CD4-positive, alpha-beta T cell treated with Interleukin-12 subunit alpha and Interleukin-12 subunit beta, for 1 hour (primary cell): ENCODE results near the gene CYB5A.
"Not testable (repeated sequence)": the region's sequence is repeated elsewhere in the genome, so short reads cannot be mapped to it uniquely, and the experiment has no call there.

ENCODE experiments used
- DNase-seq: peaks from one replicate; pipeline ENCODE4 v3.0.0-alpha.2; 2020

The CYB5A gene

DNA sequence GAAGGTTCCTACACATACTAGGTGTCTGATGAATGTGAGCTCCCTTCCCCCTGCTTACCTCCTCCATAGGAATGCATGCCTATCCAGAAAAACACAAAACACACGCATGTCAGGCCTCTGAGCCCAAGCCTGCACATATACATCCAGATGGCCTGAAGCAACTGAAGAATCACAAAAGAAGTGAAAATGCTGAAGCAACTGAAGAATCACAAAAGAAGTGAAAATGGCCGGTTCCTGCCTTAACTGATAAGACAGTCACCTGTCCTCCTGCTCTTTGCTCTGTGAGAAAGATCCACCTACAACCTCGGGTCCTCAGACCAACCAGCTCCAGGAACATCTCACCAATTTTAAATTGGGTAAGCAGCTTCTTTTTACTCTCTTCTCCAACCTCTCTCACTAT lies 1.2 kb upstream of the CYB5A start:
- DNase-seq, result not testable (repeated sequence)

DNA sequence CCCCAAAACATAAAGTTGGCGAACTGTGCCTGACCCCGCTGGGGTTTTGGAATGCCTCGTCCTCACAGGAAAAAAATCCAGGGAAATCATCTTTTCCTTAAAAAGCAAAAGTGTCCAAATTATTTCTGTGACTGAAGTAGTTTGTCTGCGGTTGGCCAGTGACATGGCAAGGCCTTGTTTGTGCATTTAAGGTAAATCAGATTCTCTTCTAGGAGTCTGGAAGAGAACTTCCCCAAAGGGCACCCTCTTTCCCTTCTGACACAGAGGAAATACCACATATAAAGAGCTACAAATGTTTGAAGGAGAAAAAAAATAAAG lies 737 bp upstream of the CYB5A start:
- no peak for DNase-seq

DNA sequence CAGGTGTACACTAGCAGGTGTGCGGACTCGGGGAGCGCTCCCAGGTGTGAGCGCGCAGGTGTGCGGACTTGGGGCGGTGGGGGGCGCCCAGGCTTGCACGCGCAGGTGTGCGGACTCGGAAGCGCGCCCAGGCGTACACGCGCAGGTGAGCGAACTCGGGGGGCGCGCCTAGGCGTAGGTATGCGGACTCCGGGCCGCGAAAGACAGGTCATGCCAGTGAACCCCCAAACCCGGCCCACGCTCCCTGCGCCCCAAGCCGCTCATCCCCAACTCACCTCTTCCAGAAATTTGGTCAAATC lies 342 bp downstream of the CYB5A start:
- no peak for DNase-seq

DNA sequence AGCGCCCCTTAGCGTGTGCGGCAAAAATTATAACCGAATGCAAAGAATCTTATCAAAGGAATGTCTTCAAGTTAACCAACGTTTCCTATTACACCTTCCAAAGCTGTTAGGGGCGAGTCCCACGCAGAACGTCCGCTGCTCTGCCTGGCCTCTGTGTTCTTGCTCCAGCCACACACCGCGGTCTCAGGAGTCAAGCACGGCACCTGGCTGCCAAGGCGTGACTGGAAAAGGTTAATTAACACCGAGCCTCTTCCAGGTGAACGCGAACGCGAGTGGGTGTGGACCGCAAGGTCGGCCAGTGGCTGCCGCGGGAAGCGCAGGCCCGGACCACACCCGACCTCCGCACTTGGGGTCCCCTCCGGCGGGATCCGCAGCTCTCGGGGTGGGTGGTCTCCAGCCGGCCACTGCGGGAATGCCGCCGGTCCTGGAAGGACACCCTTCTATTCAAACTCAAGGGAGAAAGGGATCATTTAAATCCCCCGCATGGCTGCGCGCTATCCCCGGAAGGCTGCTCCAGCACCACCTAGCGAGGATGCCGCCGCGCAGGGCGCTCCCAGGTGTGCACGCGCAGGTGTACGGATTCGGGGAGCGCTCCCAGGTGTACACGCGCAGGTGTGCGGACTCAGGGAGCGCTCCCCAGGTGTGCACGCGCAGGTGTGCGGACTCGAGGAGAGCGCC lies 830 bp downstream of the CYB5A start:
- DNase-seq, result peak; percentile 10

DNA sequence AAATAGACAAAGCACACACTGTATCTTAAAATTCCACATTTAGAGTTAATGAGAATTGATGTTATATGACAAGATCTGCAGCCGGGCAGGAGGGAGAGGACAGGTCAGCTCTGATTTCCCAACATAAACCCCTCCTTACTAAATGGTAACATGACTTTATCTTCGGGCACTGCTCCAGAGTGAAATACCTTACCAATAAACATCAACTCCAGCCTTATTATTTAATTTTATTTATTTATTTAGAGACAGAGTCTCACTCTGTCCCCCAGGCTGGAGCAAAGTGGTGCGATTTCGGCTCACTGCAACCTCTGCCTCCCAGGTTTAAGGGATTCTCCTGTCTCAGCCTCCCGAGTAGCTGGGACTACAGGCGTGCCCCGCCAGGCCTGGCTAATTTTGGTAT lies 1.7 kb downstream of the CYB5A start:
- DNase-seq, result no peak

DNA sequence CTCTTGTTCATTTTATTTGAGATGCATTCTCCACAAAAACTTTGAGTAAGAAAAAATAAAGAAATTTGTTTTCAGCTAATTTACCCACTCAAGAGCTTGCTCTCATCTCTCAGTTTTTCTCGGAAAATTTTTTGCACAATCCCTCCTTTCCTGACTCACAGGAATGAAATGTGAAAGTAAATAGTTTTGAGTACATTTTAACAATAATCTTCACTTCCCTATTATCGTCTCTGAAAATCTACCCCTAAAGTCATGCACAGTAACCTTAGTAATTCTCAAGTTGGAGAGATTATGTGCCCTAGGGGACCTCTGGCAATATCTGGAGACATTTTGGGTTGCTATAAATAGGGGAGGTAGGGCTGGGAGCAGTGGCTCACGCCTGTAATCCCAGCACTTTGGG lies 2.6 kb downstream of the CYB5A start:
- DNase-seq, result no peak

DNA sequence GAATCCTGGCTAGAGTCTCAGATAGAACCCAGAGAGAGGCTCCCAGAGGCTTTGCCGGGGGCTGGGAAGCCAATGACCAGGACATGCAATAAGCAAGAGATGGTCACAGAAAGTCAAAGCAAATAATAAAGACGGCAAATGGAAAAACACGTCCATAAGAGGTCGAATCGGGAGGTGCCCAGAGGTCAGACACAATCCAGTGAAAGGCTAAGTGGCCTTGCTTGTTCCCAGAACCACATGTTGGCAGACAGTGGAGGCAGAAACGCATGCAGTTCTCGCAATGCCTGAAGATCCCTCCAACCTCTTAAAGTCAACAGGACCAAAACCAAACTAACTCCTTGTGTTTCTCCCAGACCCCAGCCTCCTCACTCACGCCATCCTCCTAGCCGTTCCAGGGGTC lies 3.0 kb downstream of the CYB5A start:
- no peak for DNase-seq

DNA sequence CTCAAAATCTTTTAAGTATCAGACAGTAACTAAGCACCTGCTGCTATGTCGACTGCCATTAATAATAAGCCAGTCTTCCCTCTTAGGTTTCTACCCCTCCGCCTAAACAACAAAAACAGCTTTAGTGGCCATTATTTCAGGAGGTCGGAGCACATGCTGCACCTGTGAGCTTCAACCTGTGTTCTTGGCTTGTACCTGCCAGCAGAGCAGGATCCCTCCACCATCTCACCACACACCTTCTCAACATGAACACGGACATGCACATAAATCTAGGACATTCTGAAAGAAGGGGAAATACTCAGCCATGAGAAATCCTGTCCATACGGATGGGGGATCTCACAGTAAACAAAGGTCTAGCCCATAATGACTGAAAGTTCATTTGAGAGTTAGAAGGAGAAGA lies 3.7 kb downstream of the CYB5A start:
- no peak for DNase-seq

DNA sequence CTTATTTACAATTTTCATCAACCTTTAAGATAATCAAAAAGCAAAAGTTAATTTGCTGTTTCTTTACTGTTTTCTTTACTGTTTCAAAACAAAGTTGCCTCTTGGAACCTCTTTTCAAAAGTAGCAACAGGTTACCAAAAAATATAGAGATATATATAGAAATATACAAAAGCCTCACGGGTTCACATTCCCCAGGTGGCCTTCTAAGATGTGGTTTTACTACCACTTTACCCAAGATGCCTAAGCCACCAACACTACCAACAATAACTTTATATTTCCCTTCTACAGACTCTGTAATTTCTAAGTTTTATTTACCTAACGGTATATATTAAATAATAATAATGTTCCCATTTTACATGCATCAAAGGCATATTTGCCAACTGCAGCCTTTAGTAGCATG lies 4.9 kb downstream of the CYB5A start:
- no peak for DNase-seq

DNA sequence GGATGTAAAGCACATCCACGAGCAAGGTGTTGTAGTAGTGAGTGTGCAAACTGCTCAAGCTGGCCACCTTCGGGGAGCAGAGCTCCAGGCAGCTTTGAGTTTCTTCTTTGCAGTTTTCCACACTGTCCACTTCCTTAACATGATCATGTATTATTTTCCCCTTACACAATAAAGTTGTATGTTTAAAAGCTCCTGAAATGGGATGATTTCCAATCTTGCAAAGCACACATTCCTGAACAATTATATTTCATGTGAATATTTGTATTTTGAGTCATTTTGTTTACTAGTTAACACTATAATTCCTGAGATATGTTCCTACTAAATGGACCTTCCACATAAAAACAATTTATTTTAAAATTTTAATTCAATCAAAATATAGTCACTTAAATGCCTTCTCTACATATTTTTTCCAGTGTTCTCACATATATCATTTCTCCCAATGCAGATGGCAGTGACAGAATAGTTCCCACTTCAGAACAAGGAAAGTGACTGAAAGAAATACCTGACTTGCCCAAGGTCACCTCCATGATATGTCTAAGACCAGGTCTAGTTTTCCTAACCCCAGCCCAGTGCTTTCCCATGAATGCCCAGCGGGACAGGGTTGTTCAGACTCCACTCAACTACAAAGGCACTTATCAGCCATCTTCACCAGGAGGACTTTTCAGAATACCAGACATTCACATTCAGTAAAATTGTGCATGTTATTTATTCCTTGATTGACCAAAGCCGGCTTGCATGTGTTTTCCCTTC lies 5.5 kb downstream of the CYB5A start:
- DNase-seq, result no peak

DNA sequence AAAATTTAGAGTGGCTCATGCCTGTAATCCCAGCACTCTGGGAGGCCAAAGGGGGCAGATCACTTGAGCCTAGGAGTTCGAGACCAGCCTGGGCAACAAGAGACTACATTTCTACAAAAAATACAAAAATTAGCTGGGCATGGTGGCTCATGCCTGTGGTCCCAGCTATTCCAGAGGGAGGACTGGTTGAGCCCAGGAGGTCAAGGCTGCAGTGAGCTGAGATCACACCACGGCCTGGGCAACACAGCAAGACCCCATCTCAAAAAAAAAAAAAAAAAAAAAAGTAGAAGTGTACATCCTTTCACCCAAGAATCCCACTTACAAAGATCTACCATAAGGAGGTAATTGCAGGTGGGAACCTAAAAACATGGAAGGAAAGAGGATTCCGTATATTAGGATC lies 6.2 kb downstream of the CYB5A start:
- not testable (repeated sequence) for DNase-seq

DNA sequence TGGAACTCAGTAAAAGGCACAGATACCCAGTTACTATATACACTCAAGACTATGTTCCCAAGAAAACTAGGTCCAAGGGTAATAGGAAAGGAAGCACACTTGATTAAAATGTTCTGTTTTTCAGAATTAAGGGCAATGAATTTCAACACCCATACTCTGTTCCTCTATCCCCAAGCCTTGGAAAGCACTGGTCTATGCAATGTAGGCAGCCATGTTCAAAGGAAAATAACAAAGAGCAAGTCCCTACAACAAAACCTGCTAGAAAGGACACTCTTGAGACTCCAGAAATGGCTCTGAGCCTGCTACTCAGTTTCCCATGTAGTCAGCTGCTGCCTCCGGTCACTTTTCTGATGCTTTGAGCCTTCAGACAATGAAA lies 6.8 kb downstream of the CYB5A start:
- no peak for DNase-seq

DNA sequence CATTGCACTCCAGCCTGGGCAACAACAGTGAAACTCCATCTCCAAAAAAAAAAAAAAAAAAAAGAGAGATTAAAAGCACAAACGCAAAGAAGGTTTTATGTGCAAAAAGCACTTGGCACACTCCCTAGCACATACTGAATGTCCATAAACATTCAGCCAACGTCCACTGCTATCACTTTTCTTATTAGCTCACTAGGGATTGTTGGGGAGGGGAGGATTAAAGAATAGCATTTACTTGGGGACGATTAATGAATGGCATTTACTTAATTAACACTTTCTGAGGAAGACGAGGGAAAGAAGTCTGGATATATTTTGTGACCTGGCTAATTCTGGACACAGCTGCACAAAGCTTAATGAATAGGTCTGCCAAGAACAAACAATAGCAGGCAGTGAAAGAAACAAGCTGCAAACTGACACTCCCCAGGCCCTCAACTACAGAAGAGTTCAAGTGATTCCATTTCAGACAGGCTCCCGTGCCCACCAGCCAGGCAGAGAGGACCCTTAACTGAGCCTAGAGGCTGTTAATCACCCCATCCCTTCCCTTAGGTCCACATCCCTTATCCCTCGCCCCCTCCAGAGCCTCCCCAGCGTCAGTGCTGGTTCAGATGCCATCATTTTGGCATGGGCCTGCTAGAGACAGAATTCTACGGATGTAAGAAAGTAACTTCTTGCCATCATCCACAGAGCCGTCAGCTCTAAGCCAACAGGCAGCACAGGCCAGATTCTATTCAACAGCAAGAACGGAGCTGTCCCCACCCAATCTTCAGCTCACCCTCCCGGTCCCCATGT lies 7.4 kb downstream of the CYB5A start:
- DNase-seq, result no peak

DNA sequence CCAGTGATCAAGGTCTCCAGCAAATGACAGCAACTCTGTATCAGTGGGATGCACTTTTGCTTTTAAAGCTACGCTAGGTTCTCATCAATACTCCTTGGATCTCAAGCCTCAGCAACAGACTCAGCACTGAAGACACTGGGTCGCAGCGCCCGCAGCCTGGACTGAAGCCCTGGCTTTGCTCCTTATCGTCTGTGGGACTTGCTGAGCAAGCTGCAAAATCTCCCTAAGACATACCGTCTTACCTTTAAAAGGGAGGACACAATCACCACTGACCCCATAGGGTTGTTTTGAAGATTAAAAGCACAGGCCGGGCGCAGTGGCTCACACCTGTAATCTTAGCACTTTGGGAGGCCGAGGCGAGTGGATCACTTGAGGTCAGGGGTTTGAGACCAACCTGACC lies 8.1 kb downstream of the CYB5A start:
- DNase-seq, result no peak

DNA sequence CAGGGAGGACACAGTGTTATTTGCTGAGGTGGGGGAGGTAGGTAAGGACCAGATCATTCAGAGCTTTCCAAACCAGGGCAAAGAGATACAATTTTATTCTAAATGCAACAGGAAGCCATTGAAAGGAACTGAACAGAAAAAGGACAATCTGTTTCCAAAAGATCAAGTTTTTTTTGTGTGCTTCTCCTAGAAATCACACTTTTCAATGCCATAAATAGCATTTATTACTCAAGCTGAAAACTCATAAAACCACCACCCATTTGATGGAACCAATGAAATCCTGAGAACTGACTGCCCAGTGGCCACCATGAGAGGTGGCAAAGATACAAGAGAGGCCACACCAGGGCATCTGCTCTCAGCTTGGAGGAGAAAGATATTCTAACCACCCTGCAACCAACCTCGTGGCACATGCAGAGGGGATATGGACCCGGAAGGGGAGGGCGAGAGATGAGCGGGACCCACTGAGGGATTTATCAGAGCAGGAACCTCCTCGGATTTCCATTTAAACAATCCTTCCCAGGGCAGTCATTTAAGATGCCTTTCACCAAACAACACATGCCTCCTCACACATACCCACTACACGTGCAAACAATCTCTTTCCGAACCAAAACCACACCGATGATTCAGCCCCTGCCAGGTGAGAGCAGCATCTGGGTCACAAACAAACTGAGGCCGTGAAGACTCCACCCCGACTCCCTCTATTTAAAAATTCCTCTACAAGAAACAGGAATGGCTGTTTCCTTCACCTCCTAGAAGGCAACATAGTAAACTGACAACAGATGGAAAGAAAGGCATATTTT lies 8.8 kb downstream of the CYB5A start:
- DNase-seq, result no peak

DNA sequence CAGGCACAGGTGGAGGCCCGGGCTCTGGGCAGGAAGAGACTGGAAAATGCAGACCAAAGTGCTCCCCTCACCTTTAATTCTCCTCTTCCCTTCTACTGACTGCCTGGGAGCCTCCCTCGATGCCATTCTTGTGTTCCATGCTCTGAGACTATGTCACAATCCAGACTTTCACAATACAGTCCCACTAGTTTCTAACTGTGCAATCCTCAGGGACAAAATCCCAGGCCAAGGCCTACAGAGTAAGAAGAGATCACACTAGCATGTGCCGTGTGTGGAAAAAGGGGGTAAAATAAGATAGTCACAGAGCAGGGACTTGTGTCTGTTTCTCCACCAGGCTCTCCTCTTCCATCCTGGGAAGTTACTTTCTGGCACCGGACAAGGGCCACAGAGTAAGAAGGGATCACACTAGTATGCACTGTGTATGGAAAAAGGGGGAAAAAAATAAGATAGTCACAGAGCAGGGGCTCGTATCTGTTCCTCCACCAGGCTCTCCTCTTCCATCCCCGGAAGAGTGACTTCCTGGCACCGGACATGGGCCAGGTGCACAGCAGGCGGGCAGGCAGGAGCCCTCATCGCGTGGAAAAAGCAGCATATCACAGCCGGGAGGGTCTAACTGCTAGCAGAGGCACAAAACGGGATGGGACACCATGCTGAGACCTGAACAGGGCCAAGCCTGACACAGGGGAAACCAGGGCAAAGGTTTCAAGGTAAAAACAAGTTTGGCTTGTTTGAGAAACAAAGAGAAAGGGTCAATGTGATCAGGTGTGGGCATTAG lies 9.6 kb downstream of the CYB5A start:
- DNase-seq, result no peak

DNA sequence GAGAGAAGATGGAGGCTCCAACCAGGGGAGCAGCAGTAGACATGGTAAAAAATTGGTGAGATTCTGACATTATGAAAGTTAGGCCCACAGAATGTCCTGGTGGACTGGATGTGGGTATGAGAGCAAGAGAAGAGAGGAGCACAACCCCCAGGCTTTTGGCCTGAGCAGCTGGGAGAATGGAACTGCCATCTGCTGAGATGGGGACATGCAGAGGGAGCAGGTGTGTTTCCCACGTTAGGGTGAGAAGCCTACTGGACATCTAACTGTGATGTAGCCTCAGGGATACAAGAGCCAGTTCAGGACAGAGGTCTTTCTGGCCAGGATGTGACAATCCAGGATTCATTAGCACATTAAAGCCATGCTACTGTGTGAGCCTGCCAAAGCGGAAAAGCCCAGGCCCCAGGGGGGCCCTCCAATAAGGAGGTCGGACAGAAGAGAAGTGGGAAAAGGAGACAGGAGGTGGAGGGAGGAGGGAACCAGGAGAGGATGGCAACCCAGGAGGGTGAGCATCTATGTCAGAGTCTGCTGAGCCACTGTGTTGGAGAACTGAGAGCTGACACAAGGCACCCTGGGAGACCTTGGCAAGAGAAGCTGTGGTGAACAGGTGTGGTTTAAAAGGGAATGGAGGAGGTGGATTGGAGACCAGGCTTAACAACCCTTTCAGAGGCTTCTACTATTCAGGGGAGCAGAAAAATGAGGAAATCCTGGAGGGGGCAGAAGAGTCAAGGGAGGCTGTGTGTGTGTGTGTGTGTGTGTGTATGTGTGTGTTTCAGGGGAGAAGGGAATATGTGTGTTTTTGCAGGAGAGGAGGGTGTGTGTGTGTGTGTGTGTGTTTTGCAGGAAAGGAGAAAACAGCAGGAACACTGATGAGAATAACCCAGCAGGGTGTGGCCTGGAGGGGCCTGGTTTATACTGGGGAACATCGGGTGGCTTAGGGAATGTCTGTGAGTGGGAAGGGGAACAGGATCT lies 10.5 kb downstream of the CYB5A start:
- no peak for DNase-seq

DNA sequence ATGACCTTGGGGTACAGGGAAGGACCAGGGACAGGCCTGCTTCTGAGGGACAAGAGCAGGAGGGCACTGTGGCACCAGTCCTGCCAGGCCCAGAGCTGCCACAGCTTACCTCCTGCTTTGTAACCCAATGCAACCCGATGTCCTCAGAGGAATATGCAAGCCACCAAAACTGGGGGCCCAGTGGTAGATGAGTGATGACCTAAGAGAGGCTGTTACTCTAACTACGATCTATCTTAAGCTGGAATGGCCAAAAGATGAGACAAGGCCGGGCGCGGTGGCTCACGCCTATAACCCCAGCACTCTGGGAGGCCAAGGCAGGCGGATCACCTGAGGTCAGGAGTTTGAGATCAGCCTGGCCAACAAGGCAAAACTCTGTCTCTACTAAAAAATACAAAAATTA lies 12.8 kb downstream of the CYB5A start:
- no peak for DNase-seq

DNA sequence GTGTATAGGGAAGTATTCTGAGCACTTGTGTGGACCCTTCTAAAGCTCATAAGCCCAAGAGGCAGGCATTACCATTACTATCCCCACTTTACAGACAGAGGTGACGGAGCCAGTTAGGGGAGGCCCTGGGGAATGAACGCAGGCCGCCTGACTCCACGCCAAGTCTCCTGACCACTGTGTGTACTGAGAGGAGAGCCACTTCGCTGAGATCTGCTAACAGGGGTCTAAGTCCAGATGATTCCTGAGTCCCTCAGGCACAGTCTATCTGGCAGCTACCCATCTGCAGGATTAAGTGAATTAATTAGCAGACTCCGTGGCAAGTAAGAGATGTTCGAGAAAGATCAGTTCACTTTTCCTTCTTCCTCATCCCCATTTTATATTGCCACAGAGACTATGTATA lies 13.7 kb downstream of the CYB5A start:
- no peak for DNase-seq

DNA sequence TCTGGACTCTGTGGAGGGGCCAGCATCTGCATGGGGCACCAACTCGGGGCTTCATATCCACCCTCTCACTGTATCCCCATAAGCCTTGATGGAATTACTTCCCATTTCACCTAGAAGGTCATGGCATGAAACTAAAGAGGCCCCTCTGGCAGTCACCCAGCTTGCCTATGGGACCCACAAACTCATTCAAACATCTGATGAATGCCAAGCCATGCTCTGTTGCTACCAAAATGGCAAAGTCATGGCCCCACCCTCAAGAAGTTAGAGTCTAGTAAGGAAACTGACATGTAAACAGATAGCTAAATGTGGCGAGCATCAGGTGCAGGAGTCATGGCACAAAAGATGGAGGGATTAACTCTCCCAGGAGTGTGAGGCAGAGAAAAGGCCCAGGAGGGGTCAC lies 14.5 kb downstream of the CYB5A start:
- DNase-seq, result no peak

DNA sequence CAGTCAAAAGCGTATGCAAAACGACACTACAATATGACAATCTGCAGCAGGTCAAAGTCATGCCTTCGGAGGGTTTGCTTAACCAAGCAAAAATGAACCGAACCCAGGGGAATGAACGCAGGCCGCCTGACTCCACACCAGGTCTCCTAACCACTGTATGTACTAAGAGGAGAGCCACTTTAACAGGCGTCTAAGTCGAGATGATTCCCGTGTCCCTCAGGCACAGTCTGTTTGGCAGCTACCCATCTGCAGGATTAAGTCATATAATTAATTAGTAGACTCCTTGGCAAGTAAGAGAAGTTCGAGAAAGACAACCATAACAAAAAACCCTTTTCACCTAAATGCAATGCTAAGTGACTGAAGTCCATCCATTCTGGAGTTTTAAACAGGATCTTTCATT lies 15.2 kb downstream of the CYB5A start:
- DNase-seq, result no peak

DNA sequence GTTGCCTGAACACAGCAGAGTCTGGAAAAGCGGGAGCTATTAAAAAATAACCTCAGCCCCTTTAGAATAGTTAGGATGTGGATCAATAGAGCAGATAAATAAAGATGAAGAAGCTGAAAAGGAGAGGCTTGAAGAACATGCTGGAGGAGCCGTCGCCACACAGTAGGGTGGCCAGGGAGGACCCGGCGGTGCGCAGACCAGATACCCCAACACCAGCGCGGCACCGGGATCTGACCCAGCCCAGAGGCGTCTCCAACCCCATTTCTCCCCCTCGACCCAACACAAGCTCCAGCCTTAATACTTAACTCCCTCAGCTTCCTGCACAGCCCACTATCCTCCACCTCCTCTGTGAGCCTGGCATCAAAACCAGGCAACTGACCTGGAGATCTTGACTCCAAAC lies 16.0 kb downstream of the CYB5A start:
- no peak for DNase-seq
